Anterior cingulate cortex (tissue), 58 donors: ENCODE measurements around the gene MRPL34.

Experiments used
- DNase-seq, 58 donors: peaks; one replicate each; lab custom pipeline; 2025; lab: John Stamatoyannopoulos, UW

MRPL34 gene

GRCh38 chr19:17338433-17339078 is 32.9 kb downstream of the MRPL34 start:
- peak in 1 of 58 donors; percentile 23 for DNase-seq

GRCh38 chr19:17339088-17339741 is 33.5 kb downstream of the MRPL34 start:
- DNase-seq = no peak

GRCh38 chr19:17340302-17340870 is 34.7 kb downstream of the MRPL34 start:
- no peak for DNase-seq

- DNase-seq = no peak
Observed at GRCh38 chr19:17340871-17341357, 35.2 kb downstream of the MRPL34 start.

GRCh38 chr19:17341386-17341785 is 35.7 kb downstream of the MRPL34 start:
- no peak for DNase-seq

GRCh38 chr19:17341845-17342244 is 36.2 kb downstream of the MRPL34 start:
- no peak for DNase-seq

- DNase-seq = peak in 51 of 58 donors; percentile 7 to 84 (median 38)
Observed at GRCh38 chr19:17346109-17346671, 40.5 kb downstream of the MRPL34 start.

- DNase-seq = no peak
Observed at GRCh38 chr19:17347361-17347760, 41.7 kb downstream of the MRPL34 start.

GRCh38 chr19:17347877-17348276 is 42.2 kb downstream of the MRPL34 start:
- DNase-seq = no peak

GRCh38 chr19:17348700-17349099 is 43.0 kb downstream of the MRPL34 start:
- DNase-seq = peak in 3 of 58 donors; percentile 28 to 44 (median 29)

GRCh38 chr19:17351815-17352435 is 46.3 kb downstream of the MRPL34 start:
- DNase-seq = no peak

- DNase-seq = peak in 1 of 58 donors; percentile 3
Observed at GRCh38 chr19:17352608-17353280, 47.1 kb downstream of the MRPL34 start.

- no peak for DNase-seq
Observed at GRCh38 chr19:17353386-17353785, 47.7 kb downstream of the MRPL34 start.
